Left renal pelvis (tissue), 4 donors: ENCODE results near the gene ATP1A1. TPM values are rescaled to one million over a fixed set of nuclear protein-coding genes. Genes with fewer than 3 reads are reported as not detected.

Experiments used
- DNase-seq, 4 donors: peaks; one replicate each; pipeline ENCODE4 v3.0.0-alpha.2; 2013; ENCODE audit warnings: low read depth in 4 of 4, low spot score in 3 of 4
- polyA plus RNA-seq, 4 donors: library from polyadenylated mRNA; unstranded; fragments of 120-200 nt; gene quantifications; one replicate each; pipeline ENCODE4 v1.2.1, GENCODE V29; 2013; ENCODE audit not compliant: insufficient read length in 4 of 4

The ATP1A1 gene
- polyA plus RNA-seq: 100 to 1,000 TPM; 135 to 939 (median 904) TPM

- peak; percentile 86 to 92 (median 89) for DNase-seq
Observed at GRCh38 chr1:116372651-116373430, at the start of gene ATP1A1. Gene ATP1A1 (plus strand): TSS chr1:116373244. CDS start chr1:116373512, 268 bp downstream.

- no peak for DNase-seq
Observed at GRCh38 chr1:116323491-116323890, 49.6 kb upstream of the ATP1A1 start.

- no peak for DNase-seq
Observed at GRCh38 chr1:116324411-116324810, 48.6 kb upstream of the ATP1A1 start.

- DNase-seq: no peak
Observed at GRCh38 chr1:116325104-116325503, 47.9 kb upstream of the ATP1A1 start.

GRCh38 chr1:116325922-116326321, 47.1 kb upstream of the ATP1A1 start:
- no peak for DNase-seq

GRCh38 chr1:116326486-116326885, 46.6 kb upstream of the ATP1A1 start:
- no peak for DNase-seq

- DNase-seq: no peak
Observed at GRCh38 chr1:116328671-116329070, 44.4 kb upstream of the ATP1A1 start.

GRCh38 chr1:116329524-116330341, 43.3 kb upstream of the ATP1A1 start:
- peak in 1 of 4 donors; percentile 35 for DNase-seq

- peak in 1 of 4 donors; percentile 47 for DNase-seq
Observed at GRCh38 chr1:116330342-116330652, 42.7 kb upstream of the ATP1A1 start.

GRCh38 chr1:116330846-116331245, 42.2 kb upstream of the ATP1A1 start:
- DNase-seq: no peak

GRCh38 chr1:116331523-116331922, 41.5 kb upstream of the ATP1A1 start:
- DNase-seq: no peak

GRCh38 chr1:116332451-116332850, 40.6 kb upstream of the ATP1A1 start:
- DNase-seq: no peak

GRCh38 chr1:116333171-116334014, 39.7 kb upstream of the ATP1A1 start:
- no peak for DNase-seq

GRCh38 chr1:116334015-116334547, 39.0 kb upstream of the ATP1A1 start:
- DNase-seq: peak in 1 of 4 donors; percentile 39

GRCh38 chr1:116334868-116335635, 38.0 kb upstream of the ATP1A1 start:
- DNase-seq: no peak

GRCh38 chr1:116335850-116336624, 37.0 kb upstream of the ATP1A1 start:
- no peak for DNase-seq

GRCh38 chr1:116337398-116337797, 35.6 kb upstream of the ATP1A1 start:
- DNase-seq: no peak

GRCh38 chr1:116338400-116338799, 34.6 kb upstream of the ATP1A1 start:
- DNase-seq: no peak
